VCaP (cell line): ENCODE data around the gene ITGAE.

Experiments
- H3K27ac ChIP-seq: fragments of 450-650 bp; 2 replicates; pipeline ENCODE4 v1.5.1; 2017
- CTCF ChIP-seq: fragments of 450-650 bp; conservative IDR thresholded peaks from 2 replicates; pipeline ENCODE4 v1.5.1; 2017; ENCODE audit warnings: mild to moderate bottlenecking, moderate library complexity

Gene ITGAE

GRCh38 chr17:3668279-3669084 is 132.5 kb downstream of the ITGAE start, which contains the start of the genes EMC6 and TAX1BP3:
EMC6 (plus strand) TSS chr17:3668812; CDS start chr17:3669147, 335 bp downstream.
TAX1BP3 (minus strand) TSS chr17:3668578; CDS start chr17:3668526, 52 bp downstream.
- H3K27ac ChIP-seq, result peak within 1 kb of the TSS; percentile 98
- no peak for TF ChIP-seq CTCF

GRCh38 chr17:3667366-3668278 is 133.4 kb downstream of the ITGAE start:
- H3K27ac ChIP-seq, result peak overlapping the region; percentile 98
- TF ChIP-seq CTCF, result no peak

- TF ChIP-seq CTCF, result no peak
- H3K27ac ChIP-seq, result peak overlapping the region; percentile 98
These were observed 134.5 kb downstream of the ITGAE start for GRCh38 chr17:3666516-3666915.

GRCh38 chr17:3665834-3666233 is 135.2 kb downstream of the ITGAE start:
- H3K27ac ChIP-seq, result peak overlapping the region; percentile 98
- no peak for TF ChIP-seq CTCF
